K562 (cell line): ENCODE measurements around the gene NDRG3. TPM values are rescaled to one million over a fixed set of nuclear protein-coding genes. Genes with fewer than 3 reads are reported as not detected.
A peak's percentile ranks its signal among the peaks of the same experiment; 100 is the strongest.

Experiments
- ATAC-seq: fragments of 200-7000 bp; cut with Tn5 transposase; 3 replicates; pipeline ENCODE4 v1.9.1; 2020; ENCODE audit warnings: moderate library complexity
- Bru-seq: library from RNA; stranded (reverse); fragments of 400-500 nt; gene quantifications from one replicate; lab custom pipeline; 2021; lab: Mats Ljungman, UMichigan
- BruChase-seq, 2 experiments: library from RNA; stranded (reverse); fragments of 400-500 nt; gene quantifications; one replicate each; lab custom pipeline; 2021; lab: Mats Ljungman, UMichigan
- BruUV-seq: library from RNA; stranded (reverse); fragments of 400-500 nt; replicated peaks from 2 replicates; lab custom pipeline; 2021; lab: Mats Ljungman, UMichigan
- CTCF ChIA-PET: fragments of 300-600 bp; formaldehyde crosslinking; extraction: SDS; loops from one replicate; lab custom pipeline; 2021; ENCODE audit warnings: low intra/inter-chr PET ratio; lab: Yijun Ruan, JAX
- POLR2A ChIA-PET: fragments of 300-600, 350-650 bp; sonication (Branson Sonifier 250); formaldehyde crosslinking; extraction: SDS; loops from one replicate; lab custom pipeline; 2021; ENCODE audit warnings: antibody characterized with exemption, inconsistent platforms; lab: Yijun Ruan, JAX
- DNase-seq, 4 experiments: peaks; one replicate each; pipeline versions ENCODE4 v3.0.0 to v3.0.0-alpha.2; 2011 to 2018; ENCODE audit warnings: low spot score in 3 of 4, mixed read lengths in 3 of 4; ENCODE audit errors: extremely low read depth in 1 of 4
- FAIRE-seq: peaks from 2 replicates; lab custom pipeline; 2011; peaks lifted over from hg19 to GRCh38; lab: Jason Lieb, UNC
- H2AFZ ChIP-seq: 2 replicates; pipeline ENCODE4 v1.6.0; 2011; ENCODE audit warnings: low read depth, low read length, control low read depth, inconsistent platforms
- H3K27ac ChIP-seq: fragments of 200-600 bp; 3 replicates; pipeline ENCODE4 v1.8.0; 2011; ENCODE audit warnings: low read depth, mild to moderate bottlenecking, control low read depth, inconsistent platforms, low read length, moderate library complexity, mixed read lengths; ENCODE audit errors: extremely low read depth
- H3K27me3 ChIP-seq, 2 experiments: fragments of 300-600 bp in 1 of 2; 2 replicates in 1 of 2; 3 replicates in 1 of 2; pipeline versions ENCODE4 v1.6.0 to v1.8.0; 2011; ENCODE audit warnings: inconsistent platforms in 2 of 2, low read length in 2 of 2, mild to moderate bottlenecking in 1 of 2, mixed read lengths in 1 of 2, moderate library complexity in 1 of 2; ENCODE audit not compliant: control insufficient read depth in 2 of 2, insufficient read depth in 2 of 2
- H3K36me3 ChIP-seq: fragments of 300-600 bp; 3 replicates; pipeline ENCODE4 v1.8.0; 2011; ENCODE audit warnings: mild to moderate bottlenecking, low read length, inconsistent platforms; ENCODE audit not compliant: control insufficient read depth, insufficient read depth
- H3K4me1 ChIP-seq, 2 experiments: fragments of 200-600 bp in 1 of 2; replicated peaks in 1 of 2; 2 replicates in 1 of 2; 3 replicates in 1 of 2; pipeline versions ENCODE4 v1.5.1 to v1.8.0; 2011; ENCODE audit warnings: inconsistent platforms in 2 of 2, low read length in 2 of 2, mild to moderate bottlenecking in 1 of 2, mixed read lengths in 1 of 2, moderate library complexity in 1 of 2; ENCODE audit not compliant: control insufficient read depth in 2 of 2, insufficient read depth in 2 of 2
- H3K4me2 ChIP-seq: 2 replicates; pipeline ENCODE4 v1.6.1; 2011; ENCODE audit warnings: low read length, control low read depth, inconsistent platforms, mixed read lengths; ENCODE audit not compliant: insufficient read depth
- H3K4me3 ChIP-seq: fragments of 200-600 bp; sonication (generic), shearing (Covaris generic); 2 replicates; pipeline ENCODE4 v1.5.1; 2016; ENCODE audit warnings: control low read depth, inconsistent platforms
- H3K79me2 ChIP-seq: fragments of 200-600 bp; 3 replicates; pipeline ENCODE4 v1.8.0; 2011; ENCODE audit warnings: low read length, inconsistent platforms; ENCODE audit not compliant: control insufficient read depth, insufficient read depth
- H3K9ac ChIP-seq, 2 experiments: 2 replicates each; pipeline versions ENCODE4 v1.6.0 to v1.6.1; 2011; ENCODE audit warnings: low read depth in 2 of 2, low read length in 2 of 2, control low read depth in 1 of 2, inconsistent platforms in 1 of 2, mild to moderate bottlenecking in 1 of 2, mixed read lengths in 1 of 2; ENCODE audit not compliant: insufficient read depth in 1 of 2
- H3K9me1 ChIP-seq: one replicate; pipeline ENCODE4 v1.6.0; 2011; ENCODE audit warnings: inconsistent platforms, mild to moderate bottlenecking, low read length, moderate library complexity; ENCODE audit not compliant: control insufficient read depth, insufficient read depth
- H3K9me3 ChIP-seq: replicated peaks from 2 replicates; pipeline ENCODE4 v1.5.1; 2011; ENCODE audit warnings: low read depth, low read length, inconsistent platforms; ENCODE audit not compliant: control insufficient read depth, insufficient read depth
- H4K20me1 ChIP-seq: replicated peaks from 2 replicates; pipeline ENCODE4 v1.6.1; 2011; ENCODE audit warnings: low read length, inconsistent platforms, mixed read lengths; ENCODE audit not compliant: control insufficient read depth, insufficient read depth
- ARID2 ChIP-seq: fragments of 450-650 bp; IDR thresholded peaks from 2 replicates; pipeline ENCODE4 v1.6.1; 2017; ENCODE audit warnings: antibody characterized with exemption, mild to moderate bottlenecking
- E2F6 ChIP-seq, 2 experiments: IDR thresholded peaks; 2 replicates each; pipeline ENCODE4 v1.6.1; 2011; ENCODE audit warnings: borderline replicate concordance in 1 of 2, control low read depth in 1 of 2, low read depth in 1 of 2, low read length in 1 of 2, mild to moderate bottlenecking in 1 of 2, mixed read lengths in 1 of 2, moderate library complexity in 1 of 2; ENCODE audit not compliant: insufficient read depth in 1 of 2, insufficient read length in 1 of 2, poor library complexity in 1 of 2, severe bottlenecking in 1 of 2; ENCODE audit errors: extremely low read depth in 1 of 2
- ESRRA ChIP-seq: fragments of 450-650 bp; IDR thresholded peaks from 2 replicates; pipeline ENCODE4 v1.6.1; 2014; ENCODE audit warnings: low read depth, mild to moderate bottlenecking, moderate library complexity, borderline replicate concordance
- FOXA1 ChIP-seq: fragments of 450-650 bp; IDR thresholded peaks from 2 replicates; pipeline ENCODE4 v1.6.1; 2016; ENCODE audit warnings: mild to moderate bottlenecking, borderline replicate concordance
- HDAC6 ChIP-seq: IDR thresholded peaks from 2 replicates; pipeline ENCODE4 v1.6.1; 2012; ENCODE audit warnings: low read depth, mild to moderate bottlenecking, control low read depth, inconsistent platforms, low read length, moderate library complexity
- HNRNPLL ChIP-seq: fragments of 200-400 bp; formaldehyde crosslinking; IDR thresholded peaks from 2 replicates; pipeline ENCODE4 v1.6.1; 2017; ENCODE audit warnings: low read length, low read depth, mild to moderate bottlenecking; ENCODE audit not compliant: poor library complexity, severe bottlenecking
- MBD2 ChIP-seq: sonication (generic); IDR thresholded peaks from 2 replicates; pipeline ENCODE4 v1.6.1; 2016; ENCODE audit warnings: low read depth, borderline replicate concordance
- MNT ChIP-seq, 2 experiments: fragments of 450-650 bp; conservative IDR thresholded peaks; 2 replicates each; pipeline ENCODE4 v1.6.1; 2017; ENCODE audit warnings: mild to moderate bottlenecking in 2 of 2, moderate library complexity in 2 of 2
- NR2C1 ChIP-seq, 2 experiments: fragments of 450-650 bp; IDR thresholded peaks; 2 replicates each; pipeline ENCODE4 v1.6.1; 2017; ENCODE audit warnings: mild to moderate bottlenecking in 2 of 2, antibody characterized with exemption in 1 of 2, inconsistent platforms in 1 of 2, missing compliant biosample characterization in 1 of 2, missing genetic modification characterization in 1 of 2
- POLR2A ChIP-seq: fragments of 450-650 bp; conservative IDR thresholded peaks from 2 replicates; pipeline ENCODE4 v1.6.1; 2016
- ZFP1 ChIP-seq: fragments of 450-650 bp; formaldehyde crosslinking; IDR thresholded peaks from 2 replicates; pipeline ENCODE4 v1.4.0; 2020; ENCODE audit warnings: mild to moderate bottlenecking, mixed read lengths
- ZNF316 ChIP-seq: fragments of 450-650 bp; IDR thresholded peaks from 2 replicates; pipeline ENCODE4 v1.6.1; 2016
- ZNF785 ChIP-seq: fragments of 250-450 bp; sonication (Bioruptor Pico); IDR thresholded peaks from 2 replicates; pipeline ENCODE4 v1.4.0; 2020; ENCODE audit warnings: mild to moderate bottlenecking
- WGBS: fragments of 100-300 bp; shearing (Covaris generic); methylation state at CpG from one replicate; pipeline ENCODE4 v1.1.6; 2016; ENCODE audit warnings: low coverage, mixed read lengths; ENCODE audit not compliant: insufficient coverage; ENCODE audit errors: missing lambda C conversion rate; 5-methylcytosine and 5-hydroxymethylcytosine counted together
- in situ Hi-C: fragments of 300-500 bp; cut with MboI; formaldehyde crosslinking; loops from 4 replicates; pipeline ENCODE4 v1.15.0; 2018; ENCODE audit warnings: inconsistent platforms, mixed read lengths
- intact Hi-C: fragments of 100-400 bp; cut with micrococcal nuclease; formaldehyde crosslinking; loops from 2 replicates; pipeline ENCODE4 v1.14.2; 2022
- long read RNA-seq, 3 experiments: library from polyadenylated mRNA in 2 of 3; library from RNA in 1 of 3; unstranded in 2 of 3; stranded (forward) in 1 of 3; transcript quantifications; one replicate each; pipeline ENCODE4 v2.0.0, GENCODE V29; 2019 to 2022
- polyA minus RNA-seq, 3 experiments: library from RNA; depleted of rRNA, polyadenylated mRNA; stranded (reverse); fragments of >200 nt; gene quantifications; 2 replicates each; pipeline ENCODE4 v1.2.3, GENCODE V29; 2011
- polyA plus RNA-seq, 8 experiments: library from polyadenylated mRNA; depleted of rRNA in 4 of 8; stranded (reverse) in 5 of 8; unstranded in 3 of 8; fragments of >200 nt; fragmentation: Nextera tagmentation in 2 of 8; fragmentation: Illumina TruSeq in 1 of 8; extraction: Ambion mirVana in 2 of 8; extraction: Trizol in 1 of 8; gene quantifications; 2 replicates each; pipeline versions ENCODE4 v1.2.1 to v1.2.3, GENCODE V29; 2011 to 2014; ENCODE audit warnings: inconsistent platforms in 1 of 8, missing spikeins in 1 of 8
- total RNA-seq, 7 experiments: library from RNA; depleted of rRNA in 6 of 7; stranded (reverse); fragments of >200 nt in 6 of 7; fragmentation: Illumina TruSeq in 2 of 7; extraction: Trizol in 2 of 7; gene quantifications; 2 replicates each; pipeline versions ENCODE4 v1.2.1 to v1.2.3, GENCODE V29; 2011 to 2021; ENCODE audit warnings: low replicate concordance in 1 of 7

The NDRG3 gene
- 20.4 and 24.9 TPM in 2 replicates for total RNA-seq (2011; cell fraction: chromatin; rRNA removed; ENCODE audit: low replicate concordance)
- 8.9 and 9.0 TPM in 2 replicates for total RNA-seq (2011; cell fraction: nucleolus; rRNA removed)
- total RNA-seq (2011; cell fraction: nucleoplasm; rRNA removed): 13.2 and 20.0 TPM in 2 replicates
- total RNA-seq (2014; rRNA removed) (14.9 and 20.8 TPM in 2 replicates), total RNA-seq (2014; rRNA removed; fragmentation: Illumina TruSeq; extraction: Trizol) (26.6 and 28.3 TPM in 2 replicates), total RNA-seq (2015; rRNA removed; fragmentation: Illumina TruSeq; extraction: Trizol) (23.0 and 24.4 TPM in 2 replicates), total RNA-seq (2021) (24.5 and 25.6 TPM in 2 replicates), polyA plus RNA-seq (2011; rRNA removed) (25.0 and 27.6 TPM in 2 replicates), polyA plus RNA-seq (2014; fragmentation: Illumina TruSeq; extraction: Trizol) (32.1 and 39.4 TPM in 2 replicates), polyA plus RNA-seq (2014; fragmentation: Nextera tagmentation; extraction: Ambion mirVana) (10 to 100 TPM; 15.2 to 23.8 TPM), polyA plus RNA-seq (2014; rRNA removed) (14.6 and 19.0 TPM in 2 replicates), polyA minus RNA-seq (2011; rRNA and poly(A)+ RNA removed) (18.8 and 25.3 TPM in 2 replicates), Bru-seq, nascent RNA (percentile 55 among the genes with signal in this experiment), BruChase-seq, experiment 1, labeled RNA remaining after a 2-hour chase (percentile 56 among the genes with signal in this experiment), BruChase-seq, experiment 2, labeled RNA remaining after a 6-hour chase (percentile 58 among the genes with signal in this experiment)
- 23.3 and 24.8 TPM in 2 replicates for polyA plus RNA-seq (2011; cell fraction: cytosol; rRNA removed)
- polyA plus RNA-seq (2011; cell fraction: nucleus; rRNA removed): 20.6 and 24.7 TPM in 2 replicates
- 22.5 and 24.6 TPM in 2 replicates for polyA plus RNA-seq (2012)
- 19.8 and 26.8 TPM in 2 replicates for polyA minus RNA-seq (2011; cell fraction: cytosol; rRNA and poly(A)+ RNA removed)
- polyA minus RNA-seq (2011; cell fraction: nucleus; rRNA and poly(A)+ RNA removed): 2.8 and 6.2 TPM in 2 replicates
- long read RNA-seq, experiment 1, transcript NDRG3-201 (16 exons, 2,964 nt): major isoform, 27 of 81 reads
- long read RNA-seq, experiment 1, partial matches to known transcripts: 22 of 81 reads
- long read RNA-seq, experiment 1, other reads (novel, unspliced or antisense): 31 of 81 reads
- long read RNA-seq, experiment 2, transcript NDRG3-201 (16 exons, 2,964 nt): major isoform, 10 of 33 reads
- long read RNA-seq, experiment 2, partial matches to known transcripts: 7 of 33 reads
- long read RNA-seq, experiment 2, other reads (novel, unspliced or antisense): 14 of 33 reads
- long read RNA-seq, experiment 3, transcript NDRG3-201 (16 exons, 2,964 nt): major isoform, 5 of 8 reads
- long read RNA-seq, experiment 3, partial matches to known transcripts: 1 of 8 reads
- long read RNA-seq, experiment 3, other reads (novel, unspliced or antisense): 2 of 8 reads

GRCh38 chr20:36745927-36746659 is at the start of gene NDRG3:
Gene NDRG3, minus strand, starts transcription at chr20:36746090. Its CDS starts 24,355 bp downstream, at chr20:36721735.
- Histone ChIP-seq H3K9me1 (no peaks in the 10 kb centered on the region), H3K9me3 (no peaks in the 10 kb centered on the region), H2AFZ (peak within 1 kb of the TSS; percentile 99), H3K36me3 (no peaks in the 10 kb centered on the region; the same call in 2 of the 3 replicates), H4K20me1 (0 out of 2 replicates have a peak, but pooled peaks cover 2% of the 10 kb centered on the region), H3K79me2 (peaks cover 11% of the 10 kb centered on the region; the same call in 1 of the 3 replicates), H3K27me3 (no peaks in the 10 kb centered on the region), H3K4me1 (peaks cover 15 to 23% of the 10 kb centered on the region in 2 experiments), H3K27ac (peak within 1 kb of the TSS; percentile 86), H3K9ac (peak within 1 kb of the TSS; percentile 84 to 95), H3K4me2 (peak within 1 kb of the TSS; percentile 95), H3K4me3 (peak within 1 kb of the TSS; percentile 61)
- ChIA-PET CTCF (interaction anchor here (0.6 to 0.7 kb wide), 2 partner anchors 40 to 206 kb away, joined by 3 to 4 read pairs; no protein-coding TSS in a partner anchor), POLR2A (interaction anchor here (0.8 to 3.2 kb wide), 4 partner anchors 10 to 22 kb away, joined by 5 to 18 read pairs (median 18); no protein-coding TSS in a partner anchor)
- in situ Hi-C loops: no loop called here
- no TSS peak for BruUV-seq
- FAIRE-seq: peak; percentile 87
- 8% methylated on average over 18 of the region's 63 CpGs for WGBS
- intact Hi-C loops: loop anchor here (10.0 kb wide), 1 partner anchor 131 kb away; no protein-coding TSS in a partner anchor
- peak; percentile 96 to 97 (median 96) for DNase-seq
- ATAC-seq: peak; percentile 97
- no peak for TF ChIP-seq ZNF316
- no peak for TF ChIP-seq ZNF785 (CRISPR knock-in tag)
- TF ChIP-seq MNT (conservative IDR thresholded peaks at IDR 0.05): no peak; a peak in 1 of 4 replicates
- no peak for TF ChIP-seq HDAC6
- no peak for TF ChIP-seq FOXA1
- peak in 1 of 2 experiments; percentile 1 for TF ChIP-seq E2F6 (IDR thresholded peaks at IDR 0.05; ENCODE audit: borderline replicate concordance in 1 of 2, extremely low read depth in 1 of 2, insufficient read depth in 1 of 2, insufficient read length in 1 of 2, low read depth in 1 of 2, low read length in 1 of 2, poor library complexity in 1 of 2, severe bottlenecking in 1 of 2)
- TF ChIP-seq HNRNPLL: peak; percentile 90
- peak; percentile 39; the same call in 1 of the 2 replicates for TF ChIP-seq NR2C1 (IDR thresholded peaks at IDR 0.05)
- no peak for TF ChIP-seq NR2C1 (tag; IDR thresholded peaks at IDR 0.05)
- TF ChIP-seq ARID2: no peak
- peak; percentile 71 for TF ChIP-seq POLR2A
- TF ChIP-seq MBD2: peak; percentile 25; the same call in 1 of the 2 replicates
- peak; percentile 93 for TF ChIP-seq ESRRA
- TF ChIP-seq ZFP1 (CRISPR knock-in tag): no peak
